GM18907 (cell line): ENCODE data around the gene RIN2.
"Not testable (repeated sequence)": the region's sequence is repeated elsewhere in the genome, so short reads cannot be mapped to it uniquely, and the experiment has no call there.

Experiments
- ATAC-seq: cut with Tn5 transposase; IDR thresholded peaks from one replicate; pipeline ENCODE4 v1.9.1; 2021; ENCODE audit warnings: mild to moderate bottlenecking, moderate library complexity; ENCODE audit not compliant: unreplicated experiment

The RIN2 gene

DNA sequence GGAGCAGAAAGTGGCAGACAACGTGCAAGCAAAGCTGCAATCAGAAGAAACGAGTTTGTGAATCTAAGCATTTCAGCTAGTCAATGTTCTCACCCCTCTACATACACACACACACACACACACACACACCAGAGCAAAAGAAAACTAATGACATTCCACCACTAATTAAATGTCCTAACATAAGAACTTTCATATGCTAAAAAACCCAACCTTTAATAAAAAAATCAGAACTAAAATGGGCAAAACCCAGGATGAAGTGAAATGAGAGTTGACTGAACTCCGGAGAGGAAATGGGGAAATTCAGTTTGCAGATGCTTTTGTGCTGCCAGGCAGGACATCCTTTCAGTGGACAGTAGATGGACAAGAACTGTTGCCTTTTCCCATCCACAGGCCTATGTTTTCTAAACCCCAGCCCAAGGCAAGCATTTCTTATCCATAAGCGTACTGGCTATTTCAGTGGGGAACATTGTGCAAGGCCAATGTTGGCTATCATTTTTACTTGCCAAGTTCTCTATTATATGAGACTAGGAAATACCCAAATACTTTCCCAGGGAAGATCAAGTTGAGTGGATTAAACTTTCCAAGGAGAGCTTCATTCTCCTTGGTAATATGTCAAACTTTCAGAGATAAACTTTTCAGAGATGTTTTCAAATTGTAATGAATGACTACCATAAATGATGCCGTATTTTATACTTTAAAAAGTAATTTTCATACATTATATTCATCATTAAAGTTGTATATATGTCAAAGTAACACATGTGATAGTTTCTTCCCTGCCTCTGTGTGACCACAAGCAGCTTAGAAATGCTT lies 27.3 kb downstream of the RIN2 start:
- ATAC-seq = no peak

DNA sequence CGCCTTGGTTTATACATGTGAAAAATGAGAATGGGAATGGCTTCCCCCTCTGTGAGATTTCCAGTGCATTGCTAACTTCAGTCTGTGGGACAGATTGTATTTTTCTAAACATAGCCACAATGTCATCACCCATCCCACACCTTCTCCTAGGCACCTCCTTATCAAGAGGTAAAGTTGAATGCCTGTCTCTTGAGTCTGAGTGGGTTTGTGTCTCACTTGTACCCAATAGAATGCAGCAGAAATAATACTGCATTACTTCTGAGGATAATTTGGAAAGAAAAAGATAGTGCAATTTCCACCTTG lies 27.9 kb downstream of the RIN2 start:
- ATAC-seq = no peak

DNA sequence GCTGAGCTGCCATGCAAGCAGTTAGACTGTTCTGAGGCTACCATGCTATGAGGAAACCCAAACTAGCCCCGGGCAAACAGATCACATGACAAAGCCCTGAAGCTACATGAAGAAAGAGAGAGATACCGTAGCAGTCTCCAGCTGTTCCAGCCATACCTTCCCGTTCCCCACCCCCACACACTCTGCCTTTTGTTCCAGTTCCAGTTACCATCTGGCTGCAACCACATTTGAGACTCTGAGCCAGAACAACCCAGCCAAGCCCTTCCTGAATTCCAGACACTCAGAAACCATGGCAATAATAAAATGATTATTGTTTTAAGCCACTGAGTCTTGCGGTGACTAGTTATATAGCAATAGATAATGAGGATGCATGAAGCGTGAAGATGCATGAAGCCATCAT lies 28.3 kb downstream of the RIN2 start:
- no peak for ATAC-seq

DNA sequence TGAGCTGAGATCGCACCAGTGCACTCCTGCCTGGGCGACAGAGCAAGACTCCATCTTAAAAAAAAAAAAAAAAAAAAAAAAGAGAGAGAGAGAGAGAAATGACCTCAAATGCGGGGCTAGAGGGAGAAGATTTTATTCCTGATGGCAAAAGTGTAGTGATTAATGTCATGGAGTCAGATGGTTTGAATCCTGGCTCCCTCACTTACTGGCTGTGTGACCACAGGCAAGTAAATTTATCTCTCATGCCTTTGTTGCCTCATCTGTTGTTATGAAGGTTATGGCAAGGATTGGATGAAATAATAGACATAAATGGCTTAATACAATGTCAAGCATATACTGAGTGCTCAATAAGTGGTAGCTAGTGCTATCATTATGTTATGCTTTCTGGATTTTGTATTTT lies 29.3 kb downstream of the RIN2 start:
- ATAC-seq = no peak

DNA sequence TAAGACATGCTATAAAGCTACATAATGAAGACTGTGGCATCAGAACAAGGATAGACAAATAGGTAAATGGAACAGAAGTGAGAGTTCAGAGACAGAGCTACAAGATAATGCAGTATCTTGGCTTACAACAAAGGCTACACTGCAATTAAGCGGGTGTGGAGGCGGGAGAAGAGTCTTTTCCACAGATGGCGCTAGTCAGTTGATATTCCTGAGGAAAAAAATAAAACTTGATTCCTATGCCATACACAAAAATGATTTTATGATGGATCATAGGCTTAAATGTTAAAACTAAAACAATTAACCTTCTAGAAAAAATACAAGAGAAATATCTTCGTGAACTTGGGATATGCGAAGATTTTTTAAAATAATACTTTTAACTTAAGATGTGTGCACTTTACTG lies 31.0 kb downstream of the RIN2 start:
- no peak for ATAC-seq

DNA sequence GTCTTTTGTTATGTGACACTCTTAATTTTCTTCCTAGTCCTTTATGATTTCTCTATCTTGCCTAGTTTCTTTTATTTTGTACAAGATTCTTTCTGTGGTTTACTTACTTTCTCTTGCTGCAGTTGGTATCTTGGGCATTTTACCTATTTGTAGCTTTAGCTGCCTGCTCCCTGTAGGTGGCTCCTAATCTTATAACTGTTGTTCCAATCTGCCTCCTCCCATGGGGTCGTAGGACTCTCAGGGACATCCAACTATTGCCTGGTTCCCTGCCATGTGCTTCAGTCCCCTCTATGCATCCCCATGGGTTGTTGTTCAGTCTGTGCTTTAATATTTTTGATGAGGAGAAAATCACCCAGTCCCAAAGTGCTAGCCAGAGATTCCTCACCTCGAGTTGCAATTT lies 31.4 kb downstream of the RIN2 start:
- no peak for ATAC-seq

DNA sequence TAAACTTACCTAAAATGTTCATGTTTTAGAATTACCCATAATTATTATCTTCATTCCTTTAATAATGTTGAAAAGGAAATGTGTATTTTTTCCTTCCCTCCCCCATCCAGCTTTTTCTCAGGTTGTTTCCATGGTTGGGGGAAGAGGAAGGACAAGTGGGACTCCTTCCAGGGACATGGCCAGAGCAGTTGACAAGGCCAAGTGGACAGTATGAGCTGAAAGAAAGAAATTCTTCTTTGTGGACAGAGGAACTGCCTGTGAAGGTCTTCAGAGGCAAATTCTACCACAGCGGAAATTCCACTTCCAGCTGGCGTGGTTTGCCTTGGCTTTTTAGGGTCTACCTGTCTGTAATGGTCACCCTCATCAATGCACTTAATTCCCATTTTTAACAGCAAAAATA lies 33.8 kb downstream of the RIN2 start:
- ATAC-seq = no peak

DNA sequence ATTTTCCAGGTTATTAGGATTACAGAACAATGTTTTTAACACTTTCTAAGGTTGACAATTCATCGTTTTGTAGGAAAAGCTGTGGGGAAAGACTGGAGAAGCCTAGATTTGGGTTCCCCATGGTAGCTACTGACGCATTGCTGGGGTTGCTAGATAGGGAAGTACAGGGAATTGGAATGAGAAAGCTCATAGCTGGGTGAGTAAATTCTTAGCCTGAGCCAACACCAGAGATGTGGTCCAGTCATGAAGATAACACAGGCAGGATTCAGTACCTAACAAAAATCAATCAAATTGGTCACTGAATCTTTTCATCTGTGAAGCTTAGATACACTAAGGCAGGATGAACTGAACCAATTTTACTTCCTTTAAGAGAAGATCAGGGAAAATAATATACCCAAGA lies 35.7 kb downstream of the RIN2 start:
- no peak for ATAC-seq

DNA sequence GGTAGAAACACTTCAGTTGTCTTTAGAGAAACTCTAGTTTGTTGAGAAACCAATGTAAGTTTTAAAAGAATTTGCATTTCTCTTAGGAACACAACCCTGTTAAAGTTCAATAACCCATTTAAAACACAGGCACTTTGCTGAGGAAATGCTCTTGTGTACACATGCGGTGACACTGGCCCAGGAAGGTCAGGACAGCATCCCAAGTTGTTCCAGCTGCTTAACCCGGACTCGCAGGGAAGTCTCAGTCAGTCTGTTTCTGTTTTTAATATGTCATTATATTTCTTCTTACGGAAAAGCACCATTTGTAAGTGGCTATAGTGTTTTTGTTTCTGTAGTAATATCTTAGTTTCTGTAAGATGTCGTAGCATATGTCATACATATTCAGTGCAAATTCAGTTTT lies 36.9 kb downstream of the RIN2 start:
- ATAC-seq = no peak

DNA sequence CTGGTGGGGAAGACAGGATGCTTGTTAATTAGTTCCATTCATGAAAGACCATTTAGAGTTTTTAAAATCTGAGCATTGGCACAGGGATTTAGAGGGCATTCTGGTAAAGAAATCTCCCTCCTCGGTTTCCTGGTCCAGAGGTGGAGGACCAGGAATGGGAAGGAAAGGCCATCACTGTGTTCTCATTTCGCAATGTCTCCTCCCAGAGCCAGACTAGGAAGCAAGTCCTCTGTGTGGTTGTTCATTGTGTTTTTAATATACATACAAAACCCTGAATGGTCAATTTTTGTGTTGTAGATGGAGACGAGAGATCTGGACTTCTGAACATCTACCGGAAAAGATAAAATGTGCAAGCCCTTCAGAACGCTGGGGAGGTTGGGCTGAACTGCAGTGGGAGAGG lies 41.3 kb downstream of the RIN2 start:
- no peak for ATAC-seq

DNA sequence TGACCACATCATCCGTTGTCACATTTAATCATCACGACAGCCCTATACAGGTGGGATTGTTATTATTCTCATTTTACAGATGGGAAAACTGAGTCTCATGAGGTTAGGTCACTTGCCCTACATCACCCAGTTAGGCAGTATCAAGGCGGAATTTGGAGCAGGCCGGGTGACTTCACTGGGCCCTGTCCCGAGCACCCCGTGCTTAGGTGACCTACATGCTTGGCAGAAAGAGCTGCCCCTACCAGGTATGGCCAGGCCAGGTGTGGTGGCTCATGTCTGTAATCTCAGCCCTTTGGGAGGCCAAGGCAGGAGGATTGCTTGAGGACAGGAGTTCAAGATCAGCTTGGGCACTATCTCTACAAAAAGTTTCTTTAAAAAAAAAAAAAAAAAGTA lies 44.0 kb downstream of the RIN2 start:
- no peak for ATAC-seq

DNA sequence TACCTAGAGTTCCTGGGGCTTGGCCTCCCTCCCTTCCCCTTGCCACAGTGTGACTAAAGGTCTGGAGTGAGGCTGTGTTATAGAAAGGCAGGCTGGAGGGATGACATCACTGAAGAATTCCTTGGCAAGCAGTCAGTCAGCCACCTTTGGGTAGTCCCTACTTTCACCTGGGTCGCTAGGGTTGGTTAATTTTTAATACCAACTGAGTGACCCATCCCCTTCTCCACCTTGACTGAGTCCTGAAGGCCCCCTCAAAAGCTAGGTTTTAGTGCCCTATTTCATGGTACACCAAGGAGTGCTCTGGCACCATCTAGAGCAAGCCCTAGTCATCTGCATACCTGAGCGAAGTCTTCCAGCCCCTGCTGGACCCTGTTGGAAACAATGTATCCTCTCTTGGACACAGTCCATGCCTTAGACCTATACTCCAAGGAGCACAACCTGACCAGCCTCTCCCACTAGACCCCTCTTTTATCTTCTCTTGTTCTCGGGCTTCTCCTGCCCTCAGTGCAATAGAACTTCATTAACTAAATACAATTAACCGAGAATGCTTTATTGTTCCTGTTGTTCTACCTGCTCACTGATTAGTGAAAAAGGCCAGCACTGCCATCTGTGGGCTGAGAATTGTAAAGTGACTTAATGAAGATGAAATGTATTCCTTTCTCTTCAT lies 44.6 kb downstream of the RIN2 start:
- ATAC-seq = no peak

DNA sequence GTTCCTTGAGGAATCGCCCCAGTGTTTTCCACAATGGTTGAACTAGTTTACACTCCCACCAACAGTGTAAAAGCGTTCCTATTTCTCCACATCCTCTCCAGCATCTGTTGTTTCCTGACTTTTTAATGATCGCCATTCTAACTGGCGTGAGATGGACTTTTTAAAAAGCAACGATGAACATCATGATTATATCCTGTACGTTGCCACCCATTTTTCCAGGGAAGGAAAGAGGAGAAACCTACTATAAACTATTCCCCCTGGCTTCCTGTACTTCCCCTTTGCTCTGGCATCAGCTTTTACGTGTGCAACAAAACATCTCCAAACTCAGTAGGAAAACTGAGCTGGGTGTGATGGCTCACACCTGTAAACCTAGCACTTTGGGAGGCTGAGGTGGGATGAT lies 48.2 kb downstream of the RIN2 start:
- ATAC-seq = not testable (repeated sequence)

DNA sequence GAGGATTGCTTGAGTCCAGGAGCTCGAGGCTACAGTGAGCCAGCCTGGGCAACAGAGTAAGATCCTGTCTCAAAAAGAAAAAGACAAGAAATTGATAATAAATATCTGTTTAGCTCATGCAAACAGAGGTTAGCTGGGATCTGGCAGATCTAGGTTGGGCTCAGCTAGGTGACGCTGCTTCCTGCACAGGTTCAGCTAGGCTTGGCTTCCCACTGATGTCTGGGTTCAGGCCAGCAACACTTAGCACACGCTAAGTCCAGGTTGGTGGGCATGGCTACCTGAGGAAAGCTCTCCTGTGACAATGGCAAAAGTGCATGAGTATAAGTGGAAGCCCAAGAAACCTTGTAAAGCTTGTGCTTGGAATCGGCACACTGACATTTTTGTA lies 48.7 kb downstream of the RIN2 start:
- no peak for ATAC-seq

DNA sequence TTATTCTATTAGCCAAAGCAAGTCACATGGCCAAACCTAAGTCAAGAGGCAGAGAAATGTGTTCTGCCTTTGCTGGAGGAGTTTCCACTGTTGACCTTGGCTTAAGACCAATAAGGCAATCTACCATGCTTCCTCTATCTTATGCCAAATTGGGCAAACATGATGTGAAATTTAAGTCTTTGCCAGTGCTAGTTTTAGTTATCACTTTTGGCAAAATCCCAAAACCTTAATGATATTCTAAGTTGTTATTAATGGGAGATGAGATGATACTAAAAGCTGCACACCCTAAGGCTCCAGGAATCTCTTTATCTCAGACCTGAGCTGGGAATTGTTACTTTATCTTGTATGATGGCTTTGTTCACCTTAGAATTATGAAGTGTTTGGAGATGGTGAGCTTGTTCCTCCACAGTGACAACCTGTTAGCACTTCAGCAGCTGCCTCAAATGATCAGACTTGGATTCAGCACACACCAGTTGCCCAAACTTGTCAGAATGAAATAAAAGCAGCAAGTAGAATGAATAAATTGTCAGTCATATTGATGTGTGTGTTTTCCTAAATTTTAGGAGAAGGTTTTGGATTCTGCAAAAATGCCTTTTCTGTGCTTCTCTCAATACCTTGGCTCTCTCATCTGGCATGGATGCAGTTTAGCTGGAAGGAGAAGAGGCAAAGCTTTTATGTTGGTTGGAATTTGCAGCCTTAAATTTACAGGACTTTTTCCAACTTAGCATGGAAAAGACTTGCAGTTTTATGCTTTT lies 49.3 kb downstream of the RIN2 start:
- ATAC-seq = no peak
